ENCODE data around the gene ACTA2.

ACTA2 gene

DNA sequence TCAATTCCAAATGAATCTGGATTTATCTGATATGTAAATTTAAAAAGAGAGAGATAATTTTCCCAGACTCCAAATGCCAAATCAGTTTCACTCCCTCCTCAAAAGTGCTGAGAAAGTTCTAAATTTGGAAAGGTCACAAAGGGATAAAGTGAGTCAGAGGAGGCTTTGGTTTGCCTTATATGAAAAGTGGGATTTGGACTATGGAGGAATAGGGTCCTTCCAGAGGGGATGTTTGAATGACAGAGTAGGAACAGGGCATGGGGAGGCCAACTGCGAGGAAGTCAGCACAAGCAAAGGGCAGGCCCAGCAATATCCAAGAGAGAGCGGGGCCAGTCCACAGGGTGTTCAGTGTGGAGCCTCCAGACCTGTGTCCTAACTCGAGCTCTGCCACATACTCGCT, 28.2 kb upstream of the ACTA2 start:
- no peak for DNase-seq

DNA sequence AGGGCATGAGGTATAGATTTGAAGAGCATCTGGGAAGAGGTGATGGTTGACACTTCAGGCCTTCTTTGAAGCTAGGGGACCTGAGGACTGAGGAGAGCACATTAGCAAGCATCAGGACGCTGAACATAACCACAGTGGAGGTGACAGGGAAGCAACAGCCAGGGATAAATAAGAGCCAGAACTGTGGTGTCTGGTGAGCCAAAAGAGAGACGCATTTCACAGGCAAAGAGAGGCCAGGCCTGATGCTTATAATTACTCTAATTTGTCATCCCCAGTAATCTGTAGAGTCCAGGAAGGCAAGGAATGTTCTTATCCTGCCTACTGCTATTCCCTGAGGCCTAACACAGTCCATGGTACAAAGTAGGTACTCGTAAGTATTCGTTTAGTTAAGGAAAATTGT, 27.7 kb upstream of the ACTA2 start:
- DNase-seq: no peak

DNA sequence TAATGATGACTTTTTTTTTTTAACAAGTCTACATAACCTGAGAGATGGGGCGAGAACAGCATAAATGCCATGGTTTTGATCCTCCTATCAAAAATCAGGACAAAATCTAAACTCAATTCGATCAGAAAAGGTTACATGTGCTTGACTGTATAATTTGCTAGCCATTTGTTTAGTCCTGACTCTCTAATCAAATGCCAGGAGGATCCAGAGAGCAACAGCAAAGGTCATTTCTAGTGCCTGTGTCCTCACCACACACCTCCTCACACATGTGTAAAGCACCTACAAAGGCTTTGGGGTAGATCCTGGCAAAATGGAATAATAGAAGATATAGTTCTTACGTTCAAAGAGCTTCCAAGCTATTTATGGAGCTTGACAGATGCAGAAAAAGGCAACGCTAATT, 27.0 kb upstream of the ACTA2 start:
- no peak for DNase-seq

DNA sequence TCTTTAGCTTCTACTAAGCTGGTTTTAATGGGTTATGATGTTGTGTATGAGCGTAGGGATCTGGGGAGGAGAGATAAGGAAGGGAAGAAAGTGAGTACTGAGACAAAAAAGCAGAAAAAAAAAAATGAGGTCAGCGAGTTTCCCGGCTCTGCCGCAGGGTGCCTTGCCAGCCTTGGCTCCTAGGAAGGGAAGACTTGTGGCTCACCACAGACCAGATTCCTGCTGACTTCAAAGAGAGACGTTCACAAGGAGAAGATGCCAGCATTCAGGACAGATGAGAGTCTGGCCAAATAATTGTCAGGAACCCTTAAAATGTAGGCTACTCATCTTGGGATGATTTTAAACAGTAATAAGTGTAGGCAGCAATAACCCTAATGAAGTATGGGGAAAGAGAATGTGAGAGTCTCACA, 26.6 kb upstream of the ACTA2 start:
- no peak for DNase-seq

DNA sequence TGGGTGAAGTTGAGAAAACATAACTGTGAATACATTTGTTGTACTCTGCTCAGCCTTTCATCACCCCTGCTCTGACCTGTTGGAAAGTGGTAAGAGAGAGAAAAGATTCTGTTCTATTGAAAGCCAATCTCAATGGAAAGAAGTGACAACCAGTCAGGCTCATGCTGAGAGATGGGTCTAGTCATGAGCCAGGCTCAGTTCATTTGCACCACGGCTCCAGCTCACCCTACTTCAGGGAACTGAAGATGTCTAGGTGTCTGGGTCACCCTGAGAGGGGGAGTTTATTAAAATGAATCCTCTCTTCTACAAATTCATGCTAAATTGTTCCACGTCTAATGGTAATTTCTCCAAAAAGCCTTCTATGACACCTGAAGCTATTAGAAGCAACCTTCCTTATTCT, 25.9 kb upstream of the ACTA2 start:
- no peak for DNase-seq

DNA sequence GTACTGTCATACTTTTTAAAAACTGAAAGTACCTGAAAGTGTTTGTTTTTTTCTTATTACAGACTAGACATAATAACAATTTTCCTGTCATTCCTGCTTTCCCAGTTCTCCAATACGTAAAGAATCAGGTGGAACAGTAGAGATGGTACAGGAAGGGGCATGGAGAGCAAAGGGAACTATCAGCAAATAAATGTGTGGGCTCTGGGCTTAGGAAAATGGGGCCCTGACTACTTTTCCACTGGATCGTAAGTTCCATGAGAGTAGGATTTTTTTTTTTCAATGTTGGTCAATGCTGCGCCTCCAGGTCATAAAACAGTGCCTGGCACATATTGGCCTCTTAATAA, 22.8 kb upstream of the ACTA2 start:
- DNase-seq: no peak

DNA sequence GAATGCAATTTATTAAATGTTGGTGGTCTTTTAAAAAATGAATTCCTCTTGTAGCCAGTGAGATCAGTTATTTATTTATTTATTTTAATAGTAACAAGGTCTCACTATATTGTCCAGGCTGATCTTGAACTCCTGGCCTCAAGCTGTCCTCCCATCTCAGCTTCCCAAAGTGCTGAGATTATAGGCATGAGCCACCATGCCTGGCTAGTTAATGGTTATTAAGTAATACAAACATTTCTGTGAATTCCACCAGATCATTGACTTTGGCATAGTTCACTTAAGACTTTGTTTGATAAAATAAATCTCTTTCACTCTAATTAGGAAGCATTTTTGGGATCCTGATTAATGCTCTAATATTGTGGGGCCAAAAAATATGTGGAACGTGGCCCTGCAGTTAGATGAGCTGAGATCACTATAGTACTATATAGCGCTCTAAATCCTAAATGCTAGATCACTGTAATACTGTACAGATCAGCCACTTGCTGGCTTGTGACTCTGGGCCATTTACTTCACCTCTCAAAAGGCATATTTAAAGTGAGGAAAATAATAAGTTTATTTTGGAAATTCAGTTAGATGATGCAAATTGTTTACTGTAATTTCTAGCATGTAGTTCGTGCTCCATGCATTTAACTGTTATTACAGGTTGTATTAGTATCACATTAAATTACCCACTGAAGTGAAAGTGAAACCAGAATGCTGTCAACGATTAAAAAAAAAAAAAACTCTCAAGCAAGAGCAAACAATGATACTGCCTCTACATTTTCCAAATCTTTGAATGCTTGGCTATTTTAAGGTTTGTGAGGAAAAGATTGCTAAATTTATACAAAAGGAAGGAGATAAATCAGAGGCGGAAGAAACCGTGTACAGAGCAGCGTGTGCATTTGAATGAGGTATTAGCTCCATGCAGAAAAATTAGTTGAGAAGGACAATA, 22.1 kb upstream of the ACTA2 start:
- no peak for DNase-seq

DNA sequence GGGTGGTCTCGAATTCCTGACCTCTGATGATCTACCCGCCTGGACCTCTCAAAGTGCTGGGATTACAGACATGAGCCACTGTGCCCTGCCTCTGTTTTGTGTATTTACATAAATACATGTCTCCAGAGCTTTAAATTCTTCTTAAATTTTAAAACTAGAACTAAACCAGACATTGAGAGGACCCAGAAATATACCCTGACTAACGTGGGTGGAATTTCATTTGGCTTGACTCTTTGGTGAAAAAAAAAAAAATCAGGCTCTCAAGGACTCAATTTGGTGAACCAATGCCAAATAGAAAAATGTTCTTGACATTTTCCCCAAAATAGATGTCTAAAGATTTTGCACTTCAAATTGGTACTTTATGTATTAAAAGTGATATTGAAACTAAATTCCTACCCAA, 21.4 kb upstream of the ACTA2 start:
- no peak for DNase-seq

DNA sequence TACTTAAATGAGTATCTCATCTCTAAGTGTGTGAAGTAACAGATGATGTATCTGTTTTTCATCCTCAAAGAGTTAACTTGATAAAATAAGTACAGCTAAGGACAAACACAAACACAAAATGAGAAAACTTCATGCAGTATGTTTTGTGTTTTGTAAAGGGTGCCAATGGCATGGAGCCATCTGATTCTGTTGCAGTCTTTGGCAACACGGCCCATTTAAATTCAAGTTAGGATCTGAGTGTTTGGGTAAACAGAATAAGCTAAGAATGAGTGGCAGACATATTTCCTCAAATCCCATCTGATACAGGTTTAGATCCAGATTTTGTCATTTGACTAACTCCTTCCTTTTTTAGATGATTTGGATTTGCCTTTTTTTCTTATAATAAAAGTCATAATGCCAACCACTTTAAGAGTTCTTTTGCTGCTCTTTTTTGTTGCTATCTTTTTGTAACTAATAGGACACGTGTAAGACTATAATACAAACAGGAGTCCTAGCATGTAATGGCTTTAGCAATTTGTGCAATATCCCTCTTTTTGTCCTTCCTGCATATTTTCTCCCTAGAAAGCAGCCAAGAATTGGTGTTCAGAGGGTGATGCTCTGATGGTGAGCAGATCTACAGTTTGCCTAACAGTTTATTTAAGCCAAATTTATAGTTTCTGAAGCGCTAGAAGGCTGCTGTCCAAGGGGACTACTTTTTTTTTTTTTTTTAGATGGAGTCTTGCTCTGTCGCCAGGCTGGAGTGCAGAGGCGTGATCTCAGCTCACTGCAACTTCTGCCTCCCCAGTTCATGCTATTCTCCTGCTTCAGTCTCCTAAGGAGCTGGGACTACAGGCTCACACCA, 18.9 kb upstream of the ACTA2 start:
- no peak for DNase-seq

DNA sequence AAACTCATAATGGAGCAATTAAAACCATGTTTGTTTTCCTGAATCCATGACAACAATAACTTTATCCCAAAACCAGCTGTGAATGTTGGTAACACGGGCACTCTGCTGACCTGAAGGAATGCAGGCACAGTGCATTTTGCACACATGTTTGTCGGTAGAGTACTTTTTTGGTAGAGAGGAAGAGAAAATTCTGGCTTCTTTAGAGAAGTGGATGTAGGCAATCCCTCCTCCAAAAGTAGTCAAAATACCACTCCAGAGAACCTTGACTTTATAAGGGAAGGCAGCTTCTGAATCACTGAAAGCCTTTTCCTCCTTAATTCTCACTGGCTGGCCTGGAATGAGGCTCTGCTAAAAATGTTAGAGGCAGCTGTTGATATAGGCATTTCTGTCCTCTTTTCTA, 15.8 kb upstream of the ACTA2 start:
- no peak for DNase-seq

DNA sequence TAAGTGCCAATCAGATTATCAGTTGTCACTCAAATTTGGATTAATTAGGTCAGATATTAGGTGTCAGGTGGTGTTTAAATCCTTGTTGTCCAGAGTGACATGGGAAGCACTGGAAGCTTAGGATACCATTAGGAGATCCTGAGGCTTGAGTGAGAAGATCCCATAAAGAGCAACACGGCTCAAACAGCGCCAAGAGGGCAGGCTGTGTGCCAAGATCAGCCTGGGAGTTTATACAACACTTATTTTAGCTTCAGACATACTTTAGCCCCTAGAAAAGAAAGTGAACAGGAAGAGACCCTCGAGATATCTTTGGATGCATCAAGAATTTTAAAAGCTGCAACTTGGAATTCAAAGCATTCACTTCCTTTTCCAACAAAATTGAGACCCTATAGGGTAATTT, 14.2 kb upstream of the ACTA2 start:
- no peak for DNase-seq

DNA sequence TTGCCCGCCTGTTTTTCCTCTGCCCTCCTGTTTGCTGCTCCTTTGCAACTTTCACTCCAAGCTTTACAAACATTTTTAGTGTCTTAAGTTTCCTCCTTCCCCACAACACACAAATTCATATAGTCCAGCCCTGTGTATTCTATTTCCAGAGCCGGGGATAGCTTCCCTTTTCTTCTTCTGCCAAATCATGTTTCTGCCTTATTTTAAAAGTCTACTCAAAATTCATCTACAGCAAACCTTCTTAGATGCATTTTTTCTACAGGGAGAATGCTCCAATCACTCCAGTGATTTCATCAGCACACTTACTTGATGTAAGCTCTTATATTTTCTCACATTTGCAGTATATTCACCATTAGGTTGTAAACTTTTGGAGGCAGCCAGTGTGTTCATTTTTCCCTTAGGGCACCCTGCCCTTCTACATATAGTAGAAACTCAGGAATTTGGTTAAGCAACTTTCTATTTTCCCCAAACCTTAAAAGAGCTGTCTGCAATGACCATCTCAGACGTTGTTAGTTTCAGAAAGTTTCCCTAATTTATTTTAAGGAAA, 12.4 kb upstream of the ACTA2 start:
- no peak for DNase-seq

DNA sequence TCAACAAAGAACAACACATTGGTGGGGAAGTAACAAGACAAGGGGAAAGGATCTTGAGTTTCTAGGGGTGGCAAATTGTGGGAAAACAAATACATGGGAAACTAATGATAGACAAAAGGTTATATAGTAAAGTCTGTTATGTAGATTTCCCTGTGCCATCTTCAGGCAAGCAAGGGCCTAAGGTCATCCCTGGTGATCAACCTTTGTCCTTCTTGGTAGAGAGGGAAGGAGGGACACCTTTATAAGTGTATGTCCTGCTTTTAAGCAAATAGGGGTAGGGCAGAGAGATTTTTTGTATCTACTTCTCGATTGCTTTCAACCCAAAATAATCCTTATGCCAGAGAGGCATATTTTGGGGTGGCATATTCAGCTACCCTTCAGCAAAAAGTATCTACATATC, 11.8 kb upstream of the ACTA2 start:
- DNase-seq: no peak

DNA sequence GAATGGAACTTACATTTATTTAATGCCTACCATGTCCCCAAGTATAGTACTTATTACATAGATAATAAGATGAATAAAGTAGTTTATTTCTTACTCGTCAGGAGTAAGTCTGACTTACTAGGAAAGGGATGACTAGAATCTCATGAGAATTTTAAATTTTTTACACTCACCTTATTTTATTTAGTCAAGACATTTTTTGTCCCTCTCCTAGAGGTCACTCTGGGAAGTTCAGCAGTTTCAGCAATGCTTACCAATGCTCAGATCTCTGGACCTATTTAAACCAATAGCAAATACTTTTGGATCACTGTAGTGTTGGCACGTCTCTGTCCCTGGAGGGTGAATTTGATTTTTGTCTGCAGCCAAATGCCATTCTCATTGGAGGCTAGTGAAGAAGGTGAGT, 10.7 kb upstream of the ACTA2 start:
- no peak for DNase-seq

DNA sequence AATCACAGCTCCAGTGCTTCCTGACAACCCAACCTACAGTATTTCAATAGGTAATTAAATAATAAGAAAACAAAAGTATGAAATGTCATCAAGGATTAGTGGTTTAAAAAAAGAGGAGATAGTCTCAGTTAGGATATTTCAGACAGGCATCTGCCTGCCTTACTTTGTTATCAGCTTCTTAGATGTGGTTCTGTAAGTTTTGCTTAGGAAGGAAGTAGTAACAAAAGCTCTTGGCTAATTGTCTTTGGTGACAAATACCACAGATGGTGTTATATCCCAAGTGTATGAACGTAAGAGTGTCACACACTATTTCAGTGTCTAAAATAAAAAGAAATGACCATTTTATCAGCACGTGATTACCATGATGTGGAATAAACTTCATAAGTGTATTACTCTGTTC, 9.8 kb upstream of the ACTA2 start:
- DNase-seq: no peak

DNA sequence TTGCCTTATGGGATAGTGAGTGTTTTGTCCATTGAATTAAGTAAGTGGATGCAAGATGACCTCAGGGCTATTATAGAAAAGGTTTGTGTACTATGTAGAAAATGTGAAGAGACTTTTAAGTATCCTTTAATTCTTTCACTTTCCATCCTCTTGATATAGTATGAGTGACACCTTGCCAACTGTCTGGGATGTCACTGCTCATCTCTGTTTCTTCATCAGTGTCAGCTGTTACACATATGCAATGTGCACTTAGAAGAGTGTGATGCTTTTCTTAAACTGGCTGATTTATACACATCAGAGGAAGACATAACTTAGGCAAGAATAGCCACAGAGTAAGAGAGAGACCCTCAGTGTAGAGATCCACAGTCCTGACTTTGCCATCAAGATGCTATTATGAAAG, 8.7 kb upstream of the ACTA2 start:
- DNase-seq: no peak

DNA sequence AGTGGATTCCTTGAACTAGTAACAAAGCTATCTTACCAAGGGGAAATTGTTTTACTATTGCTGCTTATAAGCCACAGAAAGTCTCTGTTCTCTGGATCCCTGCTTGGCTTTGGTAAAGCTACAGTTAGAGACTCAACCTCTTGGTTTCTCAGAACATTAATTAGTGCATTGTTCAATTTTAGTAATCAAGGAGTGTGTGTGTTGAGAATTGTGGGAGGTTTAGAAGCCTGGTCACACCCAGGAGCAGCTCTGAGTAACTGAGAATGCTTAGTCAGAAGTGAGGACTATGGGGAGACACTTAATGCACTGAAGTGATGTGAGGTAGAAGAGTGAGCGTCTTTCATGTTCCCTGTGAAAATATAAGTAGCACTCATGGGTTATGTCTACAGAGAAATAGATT, 8.2 kb upstream of the ACTA2 start:
- DNase-seq: peak; percentile 21

DNA sequence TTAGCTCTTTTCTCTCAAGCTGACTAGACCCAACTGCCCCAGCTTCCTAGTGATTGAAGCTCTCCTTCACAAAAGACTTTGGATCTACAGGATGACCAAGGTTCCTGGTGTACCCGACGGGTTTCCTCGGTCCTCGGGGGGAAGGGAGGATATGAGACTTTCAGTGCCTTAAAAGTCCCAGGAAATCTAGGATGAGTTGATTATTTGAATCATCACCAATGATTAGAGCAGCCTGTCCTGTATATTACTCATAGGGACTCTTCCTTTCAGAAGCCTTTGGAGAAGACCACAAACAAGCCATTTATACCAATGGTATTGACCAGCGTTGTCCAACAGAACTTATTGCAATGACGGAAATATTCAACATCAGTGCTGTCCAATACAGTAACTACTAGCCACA, 6.1 kb upstream of the ACTA2 start:
- DNase-seq: no peak

DNA sequence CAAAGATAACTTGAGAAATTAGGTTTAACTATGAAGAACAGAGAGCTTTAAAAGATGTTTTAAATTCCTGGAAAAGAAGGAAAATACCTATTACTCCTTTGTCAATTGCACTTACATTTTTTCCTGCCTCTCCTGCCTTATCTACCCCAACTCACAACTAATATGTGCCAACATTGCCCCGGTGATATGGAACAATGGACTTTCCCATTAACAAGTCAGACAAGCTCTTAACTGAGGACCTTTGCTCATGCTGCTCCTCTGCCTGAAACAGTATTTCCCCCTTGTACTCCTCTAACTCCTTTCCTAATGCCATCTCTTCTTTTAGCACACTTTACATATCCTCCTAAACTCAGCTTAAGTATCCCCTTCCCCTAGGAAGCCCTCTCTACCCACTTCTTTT, 4.8 kb upstream of the ACTA2 start:
- no peak for DNase-seq

DNA sequence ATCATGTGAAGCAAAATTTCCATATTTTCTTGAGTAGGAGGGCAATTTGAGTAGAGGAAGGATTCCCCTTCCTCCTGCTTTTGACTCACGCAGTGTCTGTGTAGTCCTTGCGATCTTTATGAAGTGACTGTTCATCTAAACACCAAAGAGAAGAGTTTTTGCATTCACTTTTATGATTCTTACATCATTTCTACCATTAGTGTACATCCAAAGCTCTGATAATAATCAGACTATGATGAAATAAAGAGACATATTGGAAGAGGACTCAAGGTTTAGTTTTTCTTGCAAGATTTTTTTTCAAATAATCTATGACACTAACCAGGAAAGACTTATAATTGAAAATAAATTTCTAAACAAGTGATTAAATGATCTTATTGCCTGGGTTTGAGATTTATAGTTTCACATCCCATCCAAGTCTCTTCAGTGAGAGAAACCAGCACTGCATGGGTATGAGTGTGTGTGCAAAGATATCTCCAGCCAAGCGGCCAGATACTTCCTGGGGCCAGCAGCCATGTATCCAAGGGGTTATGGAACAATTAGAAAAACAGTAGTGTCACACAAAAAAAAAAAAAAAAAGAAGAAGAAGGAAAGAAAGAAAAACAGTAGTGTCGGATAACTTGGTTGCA, 2.0 kb upstream of the ACTA2 start:
- DNase-seq: no peak

DNA sequence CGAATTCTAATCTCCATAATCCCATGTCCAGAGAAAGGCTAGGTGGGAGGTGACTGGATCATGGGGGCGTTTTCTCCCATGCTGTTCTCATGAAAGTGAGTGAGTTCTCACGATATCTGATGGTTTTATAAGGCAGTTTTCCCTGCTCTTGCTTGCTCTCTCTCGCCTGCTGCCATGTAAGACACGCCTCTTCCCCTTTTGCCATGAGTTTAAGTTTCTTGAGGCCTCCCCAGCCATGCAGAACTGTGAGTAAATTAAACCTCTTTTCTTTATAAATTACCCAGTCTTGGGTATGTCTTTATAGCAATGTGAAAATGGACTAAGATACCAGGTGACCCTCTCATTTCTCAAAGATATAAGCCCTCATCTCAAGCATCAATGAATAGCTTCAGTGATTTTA, 1.1 kb upstream of the ACTA2 start:
- DNase-seq: no peak

DNA sequence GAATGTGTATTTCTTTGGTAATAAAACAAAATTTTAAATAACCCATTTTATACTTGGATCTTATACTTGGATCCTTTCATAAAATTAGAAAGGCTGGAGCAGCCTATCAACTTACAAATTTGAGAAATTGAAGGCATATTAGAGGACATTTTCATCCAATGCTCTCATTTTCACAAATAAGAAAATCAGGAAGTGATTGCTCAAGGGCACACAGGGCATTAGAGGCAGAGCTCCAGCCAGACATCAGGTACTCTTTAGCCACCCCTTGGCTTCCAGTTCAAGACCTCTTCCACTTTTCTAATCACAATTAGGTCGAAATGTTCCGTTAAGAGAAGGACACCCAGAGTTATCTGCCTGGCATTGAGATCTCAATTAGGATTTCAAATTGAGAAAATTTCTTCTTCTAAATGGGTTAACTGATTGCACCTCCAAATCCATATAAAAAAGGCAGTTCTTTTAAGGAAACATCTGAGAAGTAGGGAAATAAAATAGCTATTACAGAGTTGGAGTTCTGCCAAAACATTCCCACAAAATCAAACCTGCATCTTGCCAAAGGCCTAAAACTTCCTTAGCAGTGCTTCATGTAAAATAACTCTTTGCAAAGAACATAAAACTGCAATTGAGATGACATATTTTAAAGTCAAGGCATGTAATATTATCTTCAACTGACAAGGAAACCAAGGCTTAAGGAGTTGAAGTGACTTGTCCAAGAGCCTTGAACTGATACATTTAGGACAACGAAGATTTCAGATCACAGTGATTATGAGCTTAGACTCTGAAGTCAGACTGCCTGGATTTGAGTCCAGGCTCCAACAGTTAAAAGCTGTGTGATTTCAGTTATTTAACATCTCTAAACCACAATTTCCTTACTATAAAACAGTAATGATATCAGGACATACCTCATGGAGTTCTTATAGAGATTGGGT, 2.4 kb downstream of the ACTA2 start:
- no peak for DNase-seq

DNA sequence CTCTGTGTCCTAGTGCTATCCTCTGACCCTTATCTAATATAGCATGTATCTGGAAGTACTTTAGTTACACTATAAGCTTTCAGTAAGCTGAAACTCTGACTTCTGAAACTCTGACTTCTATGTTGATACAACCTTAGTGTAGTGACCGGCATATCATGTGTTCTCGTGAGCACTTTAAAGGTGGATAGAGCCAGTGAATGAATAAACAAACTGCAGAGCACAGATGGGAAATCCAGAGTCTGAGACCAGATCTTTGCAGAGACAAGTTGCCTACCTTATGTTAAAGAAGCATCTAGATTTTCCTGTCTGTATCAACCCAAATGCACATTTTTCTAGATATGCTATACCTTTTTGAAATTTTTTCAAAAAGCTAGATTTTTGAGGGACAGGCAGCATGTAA, 3.5 kb downstream of the ACTA2 start:
- DNase-seq: no peak

All from stimulated activated CD4-positive, alpha-beta T cell treated with anti-CD3 and anti-CD28 coated beads, Interleukin-4, amount 100 ng/mL, for 24 hours (primary cell).